Measurements from ENCODE around the gene PDE6C.

DNA sequence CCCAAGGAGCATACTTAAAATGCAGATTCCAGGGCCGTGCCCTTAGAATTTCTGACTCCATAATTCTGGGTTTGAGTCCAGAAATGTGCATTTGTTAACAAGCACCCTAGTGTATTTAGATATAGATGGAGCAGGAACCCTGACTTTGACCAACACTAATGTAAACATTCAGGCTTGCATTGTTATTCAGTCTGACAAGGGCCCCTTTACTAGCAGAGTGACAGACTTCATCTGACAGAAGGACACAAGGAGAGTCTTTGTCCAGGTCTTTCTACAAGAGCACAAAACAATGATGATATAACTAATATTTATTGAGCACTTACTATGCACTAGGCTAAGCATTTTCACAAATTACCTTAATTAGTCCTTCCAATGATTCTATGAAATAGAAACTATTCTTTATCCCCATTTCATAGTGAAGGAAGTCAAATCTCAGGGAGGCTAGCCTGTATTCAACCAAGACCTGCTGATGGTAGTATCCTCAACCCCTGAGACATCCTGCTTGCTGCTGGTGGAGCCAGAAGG is 15.2 kb upstream of the PDE6C start:
- TF ChIP-seq TAF1 (IDR thresholded peaks at IDR 0.05; ENCODE audit: borderline replicate concordance, insufficient read depth, low read length) (no peak), REST (IDR thresholded peaks at IDR 0.05; ENCODE audit: insufficient read depth in 1 of 2, low read depth in 2 of 2, low read length in 2 of 2) (no peak), POLR2AphosphoS5 (IDR thresholded peaks at IDR 0.05; ENCODE audit: low read depth, low read length) (no peak), SIN3A (IDR thresholded peaks at IDR 0.05; ENCODE audit: borderline replicate concordance, insufficient read depth, low read length) (no peak), FOXP2 (optimal IDR thresholded peaks at IDR 0.05; ENCODE audit: borderline replicate concordance, extremely low read depth, extremely low read length, insufficient read depth) (no peak)
